Measurements from ENCODE around the gene DLGAP1.

Gene DLGAP1

GRCh38 chr18:3967359-3968180 lies 487.5 kb downstream of the DLGAP1 start:
- Histone ChIP-seq H3K27me3 (ENCODE audit: insufficient read depth, low read length) (no peaks in the 10 kb centered on the region), H3K27ac (ENCODE audit: low read depth, low read length, poor library complexity, severe bottlenecking) (no peak overlapping the region), H3K4me3 (ENCODE audit: low read depth, low read length, poor library complexity, severe bottlenecking) (no peak overlapping the region), H3K4me2 (ENCODE audit: low read length) (no peak overlapping the region), H3F3A (ENCODE audit: insufficient read depth, low read length) (no peaks in the 10 kb centered on the region), H3K9me2 (ENCODE audit: low read depth, low read length) (no peaks in the 10 kb centered on the region), H3K9me3 (ENCODE audit: low read length) (no peaks in the 10 kb centered on the region), H3K9ac (ENCODE audit: low read length) (no peak overlapping the region), H3K4me1 (ENCODE audit: insufficient read depth, low read length, severe bottlenecking) (peaks cover 4% of the 10 kb centered on the region), H4K20me1 (ENCODE audit: insufficient read depth, low read length) (no peaks in the 10 kb centered on the region), H2AFZ (ENCODE audit: low read length) (no peak overlapping the region), H3K36me3 (ENCODE audit: insufficient read depth, low read length) (no peaks in the 10 kb centered on the region; the same call in 1 of the 2 replicates), H3K79me2 (ENCODE audit: insufficient read depth, low read length) (no peaks in the 10 kb centered on the region)
- TF ChIP-seq, protein P1, sequence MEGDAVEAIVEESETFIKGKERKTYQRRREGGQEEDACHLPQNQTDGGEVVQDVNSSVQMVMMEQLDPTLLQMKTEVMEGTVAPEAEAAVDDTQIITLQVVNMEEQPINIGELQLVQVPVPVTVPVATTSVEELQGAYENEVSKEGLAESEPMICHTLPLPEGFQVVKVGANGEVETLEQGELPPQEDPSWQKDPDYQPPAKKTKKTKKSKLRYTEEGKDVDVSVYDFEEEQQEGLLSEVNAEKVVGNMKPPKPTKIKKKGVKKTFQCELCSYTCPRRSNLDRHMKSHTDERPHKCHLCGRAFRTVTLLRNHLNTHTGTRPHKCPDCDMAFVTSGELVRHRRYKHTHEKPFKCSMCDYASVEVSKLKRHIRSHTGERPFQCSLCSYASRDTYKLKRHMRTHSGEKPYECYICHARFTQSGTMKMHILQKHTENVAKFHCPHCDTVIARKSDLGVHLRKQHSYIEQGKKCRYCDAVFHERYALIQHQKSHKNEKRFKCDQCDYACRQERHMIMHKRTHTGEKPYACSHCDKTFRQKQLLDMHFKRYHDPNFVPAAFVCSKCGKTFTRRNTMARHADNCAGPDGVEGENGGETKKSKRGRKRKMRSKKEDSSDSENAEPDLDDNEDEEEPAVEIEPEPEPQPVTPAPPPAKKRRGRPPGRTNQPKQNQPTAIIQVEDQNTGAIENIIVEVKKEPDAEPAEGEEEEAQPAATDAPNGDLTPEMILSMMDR (IDR thresholded peaks at IDR 0.05; ENCODE audit: low read length), result no peak
- no peak for TF ChIP-seq EZH2 (IDR thresholded peaks at IDR 0.05; ENCODE audit: borderline replicate concordance, low read length)

GRCh38 chr18:3966642-3967358 lies 488.3 kb downstream of the DLGAP1 start:
- Histone ChIP-seq H3K4me3 (ENCODE audit: low read depth, low read length, poor library complexity, severe bottlenecking) (no peak overlapping the region), H3F3A (ENCODE audit: insufficient read depth, low read length) (no peaks in the 10 kb centered on the region), H3K27ac (ENCODE audit: low read depth, low read length, poor library complexity, severe bottlenecking) (no peak overlapping the region), H4K20me1 (ENCODE audit: insufficient read depth, low read length) (no peaks in the 10 kb centered on the region), H3K9ac (ENCODE audit: low read length) (no peak overlapping the region), H3K9me3 (ENCODE audit: low read length) (no peaks in the 10 kb centered on the region), H3K79me2 (ENCODE audit: insufficient read depth, low read length) (no peaks in the 10 kb centered on the region), H3K4me1 (ENCODE audit: insufficient read depth, low read length, severe bottlenecking) (peaks cover 4% of the 10 kb centered on the region), H3K27me3 (ENCODE audit: insufficient read depth, low read length) (no peaks in the 10 kb centered on the region), H3K4me2 (ENCODE audit: low read length) (no peak overlapping the region), H3K36me3 (ENCODE audit: insufficient read depth, low read length) (no peaks in the 10 kb centered on the region; the same call in 1 of the 2 replicates), H3K9me2 (ENCODE audit: low read depth, low read length) (no peaks in the 10 kb centered on the region), H2AFZ (ENCODE audit: low read length) (no peak overlapping the region)
- no peak for TF ChIP-seq EZH2 (IDR thresholded peaks at IDR 0.05; ENCODE audit: borderline replicate concordance, low read length)
- TF ChIP-seq, protein P1 (IDR thresholded peaks at IDR 0.05; ENCODE audit: low read length), result no peak

- TF ChIP-seq, protein P1 (IDR thresholded peaks at IDR 0.05; ENCODE audit: low read length), result no peak
- no peak for TF ChIP-seq EZH2 (IDR thresholded peaks at IDR 0.05; ENCODE audit: borderline replicate concordance, low read length)
- Histone ChIP-seq H3K4me3 (ENCODE audit: low read depth, low read length, poor library complexity, severe bottlenecking) (no peak overlapping the region), H3K27ac (ENCODE audit: low read depth, low read length, poor library complexity, severe bottlenecking) (no peak overlapping the region), H2AFZ (ENCODE audit: low read length) (no peak overlapping the region), H3K9me2 (ENCODE audit: low read depth, low read length) (no peaks in the 10 kb centered on the region), H3K79me2 (ENCODE audit: insufficient read depth, low read length) (no peaks in the 10 kb centered on the region), H3K4me2 (ENCODE audit: low read length) (no peak overlapping the region), H3K9me3 (ENCODE audit: low read length) (no peaks in the 10 kb centered on the region), H3K4me1 (ENCODE audit: insufficient read depth, low read length, severe bottlenecking) (peaks cover 4% of the 10 kb centered on the region), H3K9ac (ENCODE audit: low read length) (no peak overlapping the region), H3F3A (ENCODE audit: insufficient read depth, low read length) (no peaks in the 10 kb centered on the region), H3K27me3 (ENCODE audit: insufficient read depth, low read length) (no peaks in the 10 kb centered on the region), H3K36me3 (ENCODE audit: insufficient read depth, low read length) (no peaks in the 10 kb centered on the region; the same call in 1 of the 2 replicates), H4K20me1 (ENCODE audit: insufficient read depth, low read length) (no peaks in the 10 kb centered on the region)
These were observed 488.9 kb downstream of the DLGAP1 start for GRCh38 chr18:3966246-3966641.

Data from OCI-LY1 (cell line).